ENCODE data around the gene HUS1B.

The HUS1B gene

DNA sequence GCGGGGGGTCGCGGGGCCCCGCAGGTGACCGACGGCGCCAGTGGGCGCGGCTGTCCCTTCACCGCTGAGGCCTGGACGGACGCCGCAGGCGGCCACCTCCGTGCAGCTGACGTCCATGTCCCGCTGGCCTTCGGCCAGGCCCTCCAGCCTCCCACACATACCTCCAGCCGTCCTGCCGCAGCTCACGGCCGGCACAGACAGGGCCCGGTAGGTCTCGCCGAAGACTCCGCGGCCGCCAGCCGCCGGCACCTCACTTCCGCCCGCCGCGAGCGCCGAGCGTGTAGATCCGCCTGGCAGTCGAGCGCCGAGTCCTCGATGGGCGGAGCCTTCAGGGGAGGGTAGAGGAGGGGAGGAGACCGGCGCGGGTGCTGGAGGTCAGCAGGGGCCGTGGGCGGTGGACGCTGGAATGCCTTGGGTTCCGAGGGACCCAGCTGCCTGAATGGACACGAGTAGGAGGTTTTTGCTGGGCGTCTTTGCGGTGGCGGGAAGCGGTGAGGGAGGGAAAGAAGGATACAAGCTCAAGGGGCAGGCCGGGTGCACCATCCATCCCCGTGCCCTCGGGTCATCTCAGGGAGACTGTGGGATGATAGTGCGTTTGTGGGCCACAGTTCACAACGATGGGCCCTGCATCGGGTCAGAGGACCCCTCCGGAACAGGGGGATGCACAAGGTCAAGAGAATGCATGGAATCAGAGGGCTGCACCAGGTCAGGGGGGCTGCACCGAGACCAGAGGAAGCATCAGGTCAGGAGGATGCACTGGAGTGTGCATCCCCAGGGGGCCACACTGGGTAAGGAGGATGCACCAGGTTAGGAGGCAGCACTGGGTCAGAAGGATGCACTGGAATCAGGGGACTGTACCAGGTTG is 36.2 kb upstream of the HUS1B start, which contains the start of gene EXOC2:
Gene EXOC2 (minus strand): TSS at position 282 of the 865 bp plus-strand sequence. CDS start 55,321 bp downstream, outside the sequence.
- TF ChIP-seq CTCF (IDR thresholded peaks at IDR 0.05; ENCODE audit: low read depth, low read length), result no peak
- H3K27ac ChIP-seq, result peak within 1 kb of the TSS; percentile 87
- H3K4me3 ChIP-seq (ENCODE audit: low read depth, low read length), result peak within 1 kb of the TSS; percentile 83
- H3K9me3 ChIP-seq (ENCODE audit: severe bottlenecking), result no peaks in the 10 kb centered on the region
- H3K27me3 ChIP-seq (ENCODE audit: insufficient read depth, low read depth, severe bottlenecking), result no peaks in the 10 kb centered on the region
- peak; percentile 95 for DNase-seq
- peaks cover 17% of the 10 kb centered on the region for H3K36me3 ChIP-seq

GRCh38 chr6:692356-692851 is 35.5 kb upstream of the HUS1B start:
- Histone ChIP-seq H3K27ac (peak overlapping the region; percentile 87), H3K36me3 (peaks cover 17% of the 10 kb centered on the region), H3K27me3 (ENCODE audit: insufficient read depth, low read depth, severe bottlenecking) (no peaks in the 10 kb centered on the region), H3K9me3 (ENCODE audit: severe bottlenecking) (no peaks in the 10 kb centered on the region), H3K4me3 (ENCODE audit: low read depth, low read length) (peak overlapping the region; percentile 83)
- no peak for TF ChIP-seq CTCF (IDR thresholded peaks at IDR 0.05; ENCODE audit: low read depth, low read length)
- peak; percentile 70 for DNase-seq

- Histone ChIP-seq H3K27ac (no peak overlapping the region), H3K4me3 (ENCODE audit: low read depth, low read length) (no peak overlapping the region), H3K27me3 (ENCODE audit: insufficient read depth, low read depth, severe bottlenecking) (no peaks in the 10 kb centered on the region), H3K9me3 (ENCODE audit: severe bottlenecking) (no peaks in the 10 kb centered on the region), H3K36me3 (peaks cover 17% of the 10 kb centered on the region)
- no peak for DNase-seq
- TF ChIP-seq CTCF (IDR thresholded peaks at IDR 0.05; ENCODE audit: low read depth, low read length), result no peak
Observed at GRCh38 chr6:689223-689622, 32.3 kb upstream of the HUS1B start.

- Histone ChIP-seq H3K27ac (no peak overlapping the region), H3K27me3 (ENCODE audit: insufficient read depth, low read depth, severe bottlenecking) (no peaks in the 10 kb centered on the region), H3K4me3 (ENCODE audit: low read depth, low read length) (no peak overlapping the region), H3K36me3 (peaks cover 12% of the 10 kb centered on the region), H3K9me3 (ENCODE audit: severe bottlenecking) (no peaks in the 10 kb centered on the region)
- peak; percentile 80 for TF ChIP-seq CTCF (IDR thresholded peaks at IDR 0.05; ENCODE audit: low read depth, low read length)
- DNase-seq, result peak; percentile 53
Observed at GRCh38 chr6:686497-686896, 29.6 kb upstream of the HUS1B start.

DNA sequence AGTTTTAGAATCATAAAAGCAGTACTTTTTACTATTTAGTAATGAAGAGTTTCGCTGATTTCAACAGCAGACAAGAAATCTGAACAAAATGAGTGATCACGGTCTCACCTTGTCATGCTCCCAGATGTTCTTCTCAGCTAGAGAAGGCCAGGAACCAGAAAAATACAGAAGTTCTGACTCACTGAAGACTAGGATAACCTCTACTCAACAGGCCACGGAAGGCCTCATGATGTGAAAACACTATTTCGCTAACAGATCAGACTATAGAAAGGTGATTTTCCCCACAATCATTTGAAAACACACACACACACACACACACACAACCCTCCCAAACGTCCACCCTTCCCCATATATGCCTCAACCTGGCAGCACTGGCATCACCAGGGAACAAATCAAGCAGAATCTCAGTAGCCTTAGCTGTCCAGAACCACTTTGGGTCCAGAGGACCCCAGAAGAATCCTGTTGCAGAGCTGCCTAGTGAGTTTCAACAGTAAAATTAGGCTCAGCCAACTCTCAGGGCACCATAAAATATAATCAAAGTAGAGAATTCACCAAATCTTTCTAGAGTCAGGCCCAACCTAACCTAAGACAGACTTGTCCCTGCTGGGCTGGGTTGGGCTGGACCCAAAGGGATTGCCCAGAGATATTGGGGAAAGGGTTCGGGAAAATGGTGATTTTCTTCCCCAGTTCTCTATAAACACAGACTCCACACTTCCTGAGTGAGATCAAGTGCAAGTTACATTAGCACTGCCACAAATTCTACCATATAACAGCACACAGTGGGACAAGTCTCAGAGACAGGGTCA is 28.1 kb upstream of the HUS1B start:
- H3K9me3 ChIP-seq (ENCODE audit: severe bottlenecking), result no peaks in the 10 kb centered on the region
- peaks cover 7% of the 10 kb centered on the region for H3K36me3 ChIP-seq
- H3K27ac ChIP-seq, result no peak overlapping the region
- DNase-seq, result no peak
- no peak for TF ChIP-seq CTCF (IDR thresholded peaks at IDR 0.05; ENCODE audit: low read depth, low read length)
- H3K27me3 ChIP-seq (ENCODE audit: insufficient read depth, low read depth, severe bottlenecking), result no peaks in the 10 kb centered on the region
- H3K4me3 ChIP-seq (ENCODE audit: low read depth, low read length), result no peak overlapping the region

Data from WERI-Rb-1 (cell line).